ENCODE results near the gene METTL26. TPM values are rescaled to one million over a fixed set of nuclear protein-coding genes. Genes with fewer than 3 reads are reported as not detected.

METTL26 gene
- total and polyA plus RNA-seq, 9 of the 15 experiments (the other 6 are each of a cell fraction or from before 2014, with no cell fraction given): 7.3 to 262 (median 80.9) TPM

- ATAC-seq (no peak), FAIRE-seq (no peak), DNase-seq (ENCODE audit: extremely low read depth in 1 of 4, low spot score in 3 of 4) (no peak)
- Histone ChIP-seq H4K20me1 (replicated peaks; ENCODE audit: control insufficient read depth, insufficient read depth, low read length) (no peaks in the 10 kb centered on the region), H3K4me2 (ENCODE audit: insufficient read depth, low read length) (no peak overlapping the region), H3K4me3 (no peak overlapping the region), H2AFZ (ENCODE audit: low read depth, low read length) (no peak overlapping the region), H3K9ac (ENCODE audit: insufficient read depth in 1 of 2, low read depth in 2 of 2, low read length in 2 of 2) (peak overlapping the region in 1 of 2 experiments; percentile 26; a peak in 1 of 4 replicates), H3K9me1 (ENCODE audit: control insufficient read depth, insufficient read depth, low read length) (no peaks in the 10 kb centered on the region), H3K79me2 (ENCODE audit: control insufficient read depth, insufficient read depth, low read length) (peaks cover 26% of the 10 kb centered on the region), H3K27me3 (ENCODE audit: control insufficient read depth in 2 of 2, insufficient read depth in 2 of 2, low read length in 2 of 2) (no peaks in the 10 kb centered on the region), H3K4me1 (replicated peaks in 1 of 2; ENCODE audit: control insufficient read depth in 2 of 2, insufficient read depth in 2 of 2, low read length in 2 of 2) (peaks cover 0 to 26% of the 10 kb centered on the region in 2 experiments; a peak in 2 of 5 replicates), H3K9me3 (replicated peaks; ENCODE audit: control insufficient read depth, insufficient read depth, low read depth, low read length) (peaks cover 4% of the 10 kb centered on the region; the same call in 1 of the 2 replicates), H3K27ac (ENCODE audit: extremely low read depth, low read depth, low read length) (no peak overlapping the region), H3K36me3 (ENCODE audit: control insufficient read depth, insufficient read depth, low read length) (peaks cover 8% of the 10 kb centered on the region; the same call in 1 of the 3 replicates)
- intact Hi-C loops (cut with micrococcal nuclease): no loop called here
- BruUV-seq (replicated peaks): no TSS peak
- CTCF ChIA-PET (ENCODE audit: low intra/inter-chr PET ratio): no interaction called here
- POLR2A ChIA-PET: interaction anchor here (0.5 to 1.4 kb wide), 5 partner anchors 10 to 1546 kb away, joined by 3 to 7 read pairs (median 4); partner anchors contain the start of gene TRAF7
- in situ Hi-C loops (cut with MboI): no loop called here
- TF ChIP-seq MED1 (CRISPR knock-in tag; IDR thresholded peaks at IDR 0.05; ENCODE audit: borderline replicate concordance) (no peak), ZKSCAN8 (CRISPR knock-in tag; IDR thresholded peaks at IDR 0.05) (no peak), CREB3 (tag; conservative IDR thresholded peaks at IDR 0.05; ENCODE audit: low read depth) (no peak), ZC3H8 (IDR thresholded peaks at IDR 0.05) (no peak), LARP7 (IDR thresholded peaks at IDR 0.05) (no peak), ZNF143 (CRISPR knock-in tag; IDR thresholded peaks at IDR 0.05) (no peak), ZNF23 (CRISPR knock-in tag; IDR thresholded peaks at IDR 0.05) (no peak), ZKSCAN1 (IDR thresholded peaks at IDR 0.05; ENCODE audit: low read depth, low read length) (no peak)
- 93% methylated on average over 13 of the region's 14 CpGs for WGBS (ENCODE audit: insufficient coverage, low coverage, missing lambda C conversion rate)
These were observed 26.1 kb downstream of the METTL26 start for GRCh38 chr16:609984-610383.
